GM19468 (cell line): ENCODE measurements around the gene NR2E1.

Experiments
- ATAC-seq: cut with Tn5 transposase; IDR thresholded peaks from one replicate; pipeline ENCODE4 v1.9.1; 2021; ENCODE audit warnings: mild to moderate bottlenecking, moderate library complexity, moderate number of reproducible peaks; ENCODE audit not compliant: unreplicated experiment; ENCODE audit errors: extremely low read depth

The NR2E1 gene

DNA sequence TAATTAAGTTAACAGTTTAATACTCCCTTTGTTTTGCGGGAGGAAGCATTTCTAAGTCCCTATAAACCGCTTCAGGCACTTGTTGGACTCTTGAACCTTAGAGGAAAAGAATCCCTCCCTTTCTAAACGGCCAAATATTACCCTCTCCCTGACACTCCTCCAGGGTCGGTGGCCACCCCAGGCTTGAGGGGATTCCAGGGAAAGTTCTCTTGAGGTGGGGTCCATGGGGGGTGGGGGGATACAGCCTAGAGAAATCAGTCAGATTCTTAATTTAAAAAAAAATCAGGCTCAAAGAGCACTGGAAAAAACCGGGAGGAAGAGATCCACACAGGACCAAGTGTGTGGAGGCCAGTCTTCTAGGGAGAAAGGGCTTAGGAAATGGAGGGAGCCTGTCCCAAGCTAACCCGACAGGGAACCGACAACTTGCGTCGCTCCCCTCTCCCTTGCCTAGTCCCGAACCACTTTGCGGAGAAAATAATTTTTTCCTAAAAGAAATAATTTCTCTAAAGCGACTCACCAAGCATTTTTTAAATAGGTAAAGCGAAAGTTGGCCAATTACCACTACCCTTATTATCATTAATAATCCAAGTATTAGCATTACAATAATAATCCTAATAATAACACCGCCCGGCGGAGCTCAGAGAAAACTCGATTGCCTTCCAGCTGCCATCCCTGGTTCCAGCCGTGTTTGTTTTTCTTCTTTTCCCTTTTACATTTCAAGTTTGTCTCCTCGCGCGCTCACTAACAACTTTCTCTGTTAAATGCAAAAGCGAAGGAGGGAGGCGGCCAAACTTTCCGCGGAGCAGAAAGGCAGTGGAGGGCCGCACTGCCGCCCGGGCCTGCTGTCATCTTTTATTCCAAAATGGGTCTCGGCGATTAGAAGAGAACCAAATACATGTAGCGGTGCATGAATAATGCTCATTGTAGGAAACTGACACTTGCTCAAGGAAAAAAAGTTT lies 4.8 kb downstream of the NR2E1 start:
- ATAC-seq: no peak

DNA sequence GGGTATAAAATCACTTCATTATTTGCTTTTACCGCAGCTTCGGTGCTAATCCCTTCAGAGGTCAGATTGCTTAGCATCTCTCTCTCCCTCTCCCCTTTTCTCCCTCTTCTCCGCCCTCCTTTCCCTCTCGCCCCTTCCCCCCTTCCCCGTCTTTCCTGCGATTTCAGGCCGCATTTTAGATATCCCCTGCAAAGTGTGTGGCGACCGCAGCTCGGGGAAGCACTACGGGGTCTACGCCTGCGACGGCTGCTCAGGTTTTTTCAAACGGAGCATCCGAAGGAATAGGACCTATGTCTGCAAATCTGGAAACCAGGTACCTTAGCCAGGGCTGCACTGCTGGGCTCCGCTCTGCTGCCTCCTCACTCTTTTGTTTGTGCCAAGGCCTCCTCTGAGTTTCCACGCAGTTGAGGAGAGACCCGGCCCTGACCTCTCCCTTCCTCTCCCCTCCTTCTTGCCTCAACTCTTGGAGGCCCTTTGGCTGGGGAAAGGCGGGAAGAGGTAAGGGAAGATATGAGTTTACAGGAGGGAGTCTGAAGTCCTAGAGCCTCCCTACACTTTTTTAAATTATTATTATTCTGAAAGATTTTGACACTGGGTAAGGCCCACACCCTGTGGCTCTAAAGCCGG lies 5.6 kb downstream of the NR2E1 start:
- ATAC-seq: no peak

DNA sequence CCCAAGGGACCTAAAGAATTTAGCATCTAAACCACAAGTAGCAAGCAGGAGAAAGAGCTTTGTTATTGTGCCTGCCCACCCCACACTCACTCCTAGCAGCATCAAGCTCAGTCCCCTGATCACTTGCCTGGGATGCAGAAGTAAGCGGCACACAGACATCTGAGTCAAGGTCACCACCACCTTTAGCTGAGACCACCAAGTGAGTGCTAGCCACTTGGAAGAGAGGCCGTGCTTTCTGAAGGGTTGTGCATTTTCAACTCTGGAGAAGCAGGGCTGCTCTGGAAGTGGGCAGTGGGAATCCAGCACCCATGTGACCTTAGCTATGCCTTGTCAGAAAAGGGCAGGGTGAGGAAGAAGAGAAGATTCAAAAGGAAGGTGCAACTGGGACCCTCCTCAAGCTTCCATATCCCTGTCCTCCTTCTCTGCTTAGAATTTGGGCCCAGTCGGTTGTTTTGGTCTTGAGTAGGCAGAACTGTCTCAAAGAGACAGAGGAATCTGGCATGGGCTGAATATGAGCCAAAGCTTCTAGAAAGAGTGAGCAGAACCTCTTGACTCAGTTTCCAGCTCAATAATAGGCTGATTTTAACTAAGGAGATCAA lies 6.2 kb downstream of the NR2E1 start:
- no peak for ATAC-seq

DNA sequence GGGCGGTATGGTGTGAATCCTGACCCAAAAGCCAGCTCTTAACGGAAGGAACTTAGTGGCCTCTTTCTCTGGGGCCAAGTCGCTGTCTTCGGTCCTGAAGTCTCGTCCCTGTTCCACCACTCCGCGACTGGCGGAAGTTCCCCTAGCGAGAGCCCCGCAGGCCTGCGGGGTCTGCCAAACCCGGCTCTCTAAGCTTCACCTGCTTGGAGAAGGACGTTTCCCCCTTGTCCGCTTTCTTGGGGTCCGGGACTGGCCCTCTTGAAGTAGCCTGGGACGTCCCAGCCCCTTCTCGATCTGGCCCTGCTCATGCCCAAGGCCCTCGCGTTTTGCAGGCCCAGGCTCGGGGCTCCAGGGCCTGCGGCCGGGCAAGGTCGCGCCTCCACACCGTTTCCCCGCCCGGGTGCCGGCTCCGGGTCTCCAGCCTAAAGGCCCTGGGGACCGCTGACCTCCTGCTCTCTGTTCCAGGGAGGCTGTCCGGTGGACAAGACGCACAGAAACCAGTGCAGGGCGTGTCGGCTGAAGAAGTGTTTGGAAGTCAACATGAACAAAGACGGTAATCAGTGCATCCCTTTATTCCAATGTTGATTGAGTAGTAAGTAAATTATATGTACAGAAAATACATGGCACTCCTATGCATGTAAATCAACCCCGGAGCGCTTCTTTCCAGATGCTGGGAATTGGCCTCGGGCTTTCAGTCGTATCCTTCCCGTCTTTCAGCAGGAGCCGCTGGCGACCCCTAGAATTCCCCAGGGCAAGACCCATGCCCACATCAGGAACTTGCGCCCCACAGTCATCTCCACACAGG lies 8.8 kb downstream of the NR2E1 start:
- ATAC-seq: no peak

DNA sequence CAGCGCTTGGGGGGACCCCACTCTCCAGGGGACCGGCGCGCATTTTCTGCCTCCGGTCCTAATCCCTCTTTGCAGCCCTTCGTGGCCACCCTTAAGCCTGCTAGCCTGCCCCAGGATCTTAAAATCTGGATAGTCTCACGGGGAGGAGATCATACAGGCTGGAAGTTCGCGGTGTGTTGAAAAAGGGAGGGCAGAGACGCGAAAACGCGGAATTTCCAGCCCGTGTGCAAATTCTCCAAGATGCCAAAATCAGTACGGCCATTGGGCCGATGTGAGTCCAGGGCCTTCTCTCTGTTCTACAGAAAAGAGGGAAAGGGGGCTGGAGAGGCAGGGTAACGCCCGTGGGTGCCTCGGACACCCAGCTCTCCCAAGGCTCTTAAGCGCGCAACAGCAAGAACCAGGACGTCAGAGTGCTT lies 9.4 kb downstream of the NR2E1 start:
- no peak for ATAC-seq

DNA sequence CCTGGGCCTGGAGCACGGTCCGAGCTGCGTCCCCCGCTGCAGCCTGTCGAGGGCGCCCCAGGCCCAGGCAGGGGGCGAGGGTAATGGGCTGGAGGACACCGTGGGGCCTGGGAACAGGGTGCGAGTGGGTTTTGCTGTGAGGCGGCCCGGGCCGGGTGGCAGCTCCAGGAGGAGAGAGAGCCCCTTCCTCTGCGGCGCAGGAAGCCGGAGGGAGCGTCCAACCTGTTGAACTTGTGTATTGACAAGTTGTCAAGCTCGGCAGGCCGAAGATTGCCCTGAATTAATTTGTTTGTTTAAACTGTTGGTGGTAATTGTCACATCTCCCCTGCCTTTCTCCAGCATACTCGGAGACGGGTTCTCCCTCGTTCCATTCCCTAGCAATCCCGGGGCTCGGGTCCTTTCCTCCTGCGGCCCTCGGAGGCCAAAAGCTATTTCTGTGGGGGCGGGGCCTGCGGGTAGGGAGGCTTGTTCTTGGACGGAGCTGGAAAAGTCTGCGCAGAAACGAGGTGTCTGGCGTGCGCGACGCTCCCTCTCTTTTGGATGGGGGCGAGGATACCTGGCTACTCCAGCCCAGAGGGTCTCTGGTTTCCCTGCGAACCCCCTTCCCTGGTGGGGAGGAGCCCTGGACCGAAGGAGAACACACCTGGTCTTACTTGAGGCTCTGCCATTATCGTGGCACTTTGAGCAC lies 9.9 kb downstream of the NR2E1 start:
- no peak for ATAC-seq

DNA sequence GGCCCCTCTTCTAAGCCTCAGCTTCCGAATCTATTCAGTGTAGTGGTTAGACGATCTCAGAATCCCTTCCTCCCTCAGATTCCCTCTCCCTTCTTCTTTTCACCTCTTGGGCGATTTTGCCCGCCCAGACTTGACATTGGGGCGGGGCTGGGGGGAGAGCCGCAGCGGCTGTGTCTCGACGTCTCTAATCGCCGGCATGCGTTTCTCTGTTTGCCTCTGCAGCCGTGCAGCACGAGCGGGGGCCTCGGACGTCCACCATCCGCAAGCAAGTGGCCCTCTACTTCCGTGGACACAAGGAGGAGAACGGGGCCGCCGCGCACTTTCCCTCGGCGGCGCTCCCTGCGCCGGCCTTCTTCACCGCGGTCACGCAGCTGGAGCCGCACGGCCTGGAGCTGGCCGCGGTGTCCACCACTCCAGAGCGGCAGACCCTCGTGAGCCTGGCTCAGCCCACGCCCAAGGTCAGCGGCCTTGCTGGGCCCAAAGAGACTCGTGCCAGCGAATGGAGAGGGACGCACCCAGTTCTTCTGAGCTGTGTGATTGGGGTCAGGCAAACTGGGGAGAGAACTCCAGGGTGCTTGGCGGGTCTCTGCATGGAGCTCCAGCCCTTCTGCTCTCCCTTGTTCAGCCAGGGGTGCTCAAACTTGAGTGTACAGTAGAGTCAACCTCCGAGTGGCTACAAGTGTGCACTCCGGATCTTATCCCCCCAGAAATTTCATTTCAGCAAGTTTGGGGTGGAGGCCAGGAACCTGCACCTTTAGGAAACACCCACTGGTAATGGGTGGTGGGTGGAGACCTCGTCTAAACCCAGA lies 10.7 kb downstream of the NR2E1 start:
- no peak for ATAC-seq

DNA sequence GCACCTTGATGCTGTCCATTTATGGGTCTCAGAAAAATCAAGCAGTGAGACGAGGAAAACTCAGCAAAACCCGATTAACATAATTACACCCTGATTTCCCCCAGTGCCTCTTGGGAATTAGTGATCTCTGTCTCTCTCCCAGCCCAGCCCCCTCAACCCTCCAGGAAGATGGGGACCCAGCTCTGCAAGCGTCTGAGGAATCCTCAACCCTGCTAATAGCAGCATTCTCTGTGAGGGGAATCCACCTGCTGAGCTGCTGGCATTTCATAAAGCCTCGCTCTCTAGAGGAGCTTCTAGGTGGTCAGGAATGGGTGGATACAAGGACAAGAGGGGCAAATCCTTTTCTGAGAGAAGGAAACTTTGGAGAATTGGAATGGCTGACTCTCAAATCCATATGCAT lies 13.9 kb downstream of the NR2E1 start:
- ATAC-seq: no peak

DNA sequence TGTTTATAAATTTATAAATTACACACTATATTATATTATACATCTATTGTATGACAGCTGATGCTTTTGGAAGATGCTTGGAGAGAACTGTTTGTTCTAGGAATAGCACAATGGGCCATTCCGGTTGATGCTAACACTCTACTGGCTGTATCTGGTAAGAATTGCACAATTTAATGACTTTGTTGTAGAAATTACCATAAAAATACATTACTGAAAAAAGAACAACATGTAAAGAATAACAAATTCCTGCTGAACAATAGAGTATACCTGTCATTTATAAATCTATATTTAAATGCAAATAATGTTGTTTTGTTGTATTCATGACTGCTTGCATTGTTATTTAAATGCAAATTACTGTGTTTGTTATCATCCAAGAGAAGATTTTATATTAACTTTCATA lies 14.4 kb downstream of the NR2E1 start:
- ATAC-seq: no peak

DNA sequence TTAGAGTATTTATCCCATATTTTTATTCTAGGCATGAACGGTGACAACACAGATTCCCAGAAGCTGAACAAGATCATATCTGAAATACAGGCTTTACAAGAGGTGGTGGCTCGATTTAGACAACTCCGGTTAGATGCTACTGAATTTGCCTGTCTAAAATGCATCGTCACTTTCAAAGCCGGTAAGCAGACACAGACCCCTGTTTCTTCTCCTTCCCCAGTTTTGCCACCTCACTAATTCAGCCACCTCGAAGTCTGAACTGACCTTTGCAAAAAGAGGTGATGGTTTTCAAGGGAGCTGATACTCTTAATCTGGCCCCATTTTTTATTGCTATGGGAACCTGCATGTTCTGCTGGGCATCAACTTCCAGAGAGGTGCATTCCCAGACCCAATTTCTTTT lies 15.0 kb downstream of the NR2E1 start:
- ATAC-seq: no peak

DNA sequence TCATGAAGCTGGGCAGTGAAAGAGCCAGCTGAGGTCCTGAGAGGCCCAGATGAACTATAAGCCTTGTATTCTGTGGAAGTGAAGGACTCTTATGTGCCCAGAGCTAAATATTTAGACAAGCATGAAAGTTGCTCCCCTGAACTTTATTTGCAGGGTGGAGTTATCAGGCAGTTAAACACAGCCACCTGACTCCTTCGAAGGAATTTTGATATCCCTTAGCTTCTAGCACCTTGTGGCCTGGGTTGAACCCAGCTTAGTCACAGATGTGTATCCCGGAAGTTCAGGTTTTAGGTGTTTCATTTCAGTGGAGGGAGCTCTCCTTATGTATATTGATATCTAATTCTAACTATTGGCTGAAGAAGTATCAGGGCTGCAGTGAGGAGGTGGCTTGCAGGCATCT lies 20.4 kb downstream of the NR2E1 start:
- no peak for ATAC-seq

DNA sequence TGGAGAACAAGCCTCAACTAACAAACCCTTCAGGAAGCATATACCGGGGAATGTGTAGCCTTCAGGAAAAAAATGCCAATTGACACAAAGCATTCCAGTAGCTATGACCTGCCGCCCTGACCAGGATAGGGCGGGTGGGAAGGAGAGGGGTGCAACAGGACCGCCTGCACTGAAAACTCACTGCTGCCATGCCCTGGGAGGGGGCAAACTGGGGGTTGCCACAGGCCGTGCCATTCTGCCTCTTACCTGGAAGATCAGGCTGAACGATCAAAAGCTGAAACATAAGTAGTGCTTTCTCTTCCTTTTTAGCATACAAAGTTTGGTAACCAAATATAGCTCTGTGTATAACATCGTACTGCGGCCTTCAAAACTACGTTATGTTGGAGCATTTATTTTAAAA lies 21.7 kb downstream of the NR2E1 start:
- ATAC-seq: no peak

DNA sequence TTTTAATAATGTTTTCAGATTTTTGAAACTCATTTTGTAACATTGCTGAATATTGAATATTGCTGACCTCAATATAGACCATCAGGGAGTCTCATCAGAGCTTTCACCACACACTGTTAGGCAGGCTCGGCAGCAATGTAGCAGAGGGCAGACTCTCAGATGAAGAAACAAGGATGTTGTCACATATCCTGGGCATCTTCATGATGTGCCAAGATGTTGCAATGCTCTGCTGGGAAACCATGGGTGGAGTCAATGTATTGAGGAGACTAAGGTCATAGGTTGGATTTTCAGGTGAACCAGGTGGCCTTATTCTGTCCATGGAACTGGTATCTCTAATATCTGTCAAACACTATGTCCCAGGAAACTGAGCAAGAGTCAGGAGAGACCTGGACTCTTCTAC lies 27.3 kb downstream of the NR2E1 start:
- no peak for ATAC-seq

DNA sequence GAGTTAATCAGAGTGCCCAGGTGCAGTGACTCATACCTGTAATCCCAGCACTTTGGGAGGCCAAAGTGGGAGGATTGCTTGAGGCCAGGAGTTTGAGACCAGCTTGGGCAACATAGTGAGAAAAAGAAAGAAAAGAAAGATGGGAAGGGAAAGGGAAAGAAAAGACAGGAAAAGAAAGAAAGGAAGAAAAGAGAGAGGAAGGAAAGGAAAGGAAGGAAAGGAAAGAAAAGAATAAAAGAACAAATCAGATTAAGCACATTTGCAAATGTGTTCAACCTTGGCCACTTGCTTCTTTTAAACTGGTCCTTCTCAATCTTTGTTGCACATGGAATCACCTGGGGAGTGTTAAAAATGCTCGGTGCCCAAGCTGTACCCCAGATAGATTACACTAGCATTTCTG lies 28.0 kb downstream of the NR2E1 start:
- ATAC-seq: no peak

DNA sequence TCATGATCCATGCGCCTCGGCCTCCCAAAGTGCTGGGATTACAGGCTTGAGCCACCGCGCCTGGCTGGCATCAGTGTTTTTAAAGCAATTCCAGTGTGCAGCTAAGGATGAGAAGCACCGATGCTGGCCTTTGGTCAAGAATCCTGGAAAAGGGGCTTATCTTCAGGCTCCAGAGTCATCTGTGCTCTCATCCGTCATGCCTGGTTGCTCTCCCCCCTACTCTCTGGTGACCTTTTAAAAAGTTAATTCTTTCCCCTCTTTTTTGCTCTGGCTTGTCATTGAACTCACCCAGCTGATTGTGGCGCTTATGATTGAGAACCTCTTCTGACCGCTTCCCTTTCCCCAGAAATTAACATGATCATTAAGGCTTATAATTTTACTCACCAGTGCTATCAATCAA lies 28.7 kb downstream of the NR2E1 start:
- ATAC-seq: no peak

DNA sequence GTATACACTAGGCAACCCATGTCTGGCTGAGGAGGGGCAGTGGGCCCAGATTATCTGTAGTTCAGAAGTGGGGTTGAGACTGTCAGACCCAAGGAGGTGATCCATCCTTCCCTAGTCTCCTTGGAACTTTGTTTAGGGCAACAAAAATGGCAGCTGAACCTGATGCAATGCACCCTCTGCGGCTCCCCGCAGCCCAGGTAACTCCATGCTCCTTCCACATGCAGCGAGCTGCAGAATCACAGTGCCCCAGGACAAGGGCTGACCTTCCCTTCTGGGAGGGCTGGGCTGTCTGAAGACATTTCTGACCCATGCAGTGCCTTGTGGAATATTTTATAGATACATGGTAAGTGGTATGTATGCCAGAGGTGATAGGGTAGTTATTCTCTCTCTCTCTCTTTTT lies 29.4 kb downstream of the NR2E1 start:
- ATAC-seq: no peak

DNA sequence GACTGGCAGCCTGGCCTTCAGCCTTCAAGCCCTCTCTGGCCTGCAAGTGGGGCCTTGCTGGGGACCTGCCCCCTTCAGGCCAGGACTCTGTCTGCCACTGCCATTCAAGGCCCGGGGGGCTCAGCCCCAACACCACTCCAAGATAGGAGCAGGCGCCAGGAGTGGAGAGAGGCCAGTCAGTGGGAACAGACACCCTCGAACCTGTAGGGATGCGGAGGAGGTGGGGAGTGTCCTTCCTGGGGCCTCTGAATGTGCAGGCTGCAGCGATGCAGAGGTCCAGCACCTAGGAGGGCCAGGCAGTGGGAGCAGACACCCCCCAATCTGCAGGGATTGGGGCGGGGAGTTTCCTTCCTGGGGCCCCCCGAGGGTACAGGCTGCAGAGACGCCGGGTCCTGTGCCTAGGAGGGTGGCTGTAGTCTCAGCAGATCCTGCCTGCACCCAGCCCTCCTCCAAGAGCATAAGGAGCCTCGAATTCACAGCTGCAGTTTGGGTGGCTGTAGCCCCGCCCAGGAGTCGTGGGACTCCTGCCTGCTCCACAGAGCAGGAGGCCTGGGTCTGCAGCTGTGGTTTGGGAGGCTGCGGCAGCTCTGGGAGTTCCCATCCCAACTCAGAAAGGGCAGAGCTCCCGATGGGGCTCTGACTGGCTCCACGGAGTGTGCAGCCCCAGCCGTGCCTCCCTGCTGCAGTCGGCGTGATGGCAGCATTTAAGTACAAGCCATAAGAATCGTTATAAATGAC lies 33.1 kb downstream of the NR2E1 start:
- no peak for ATAC-seq

DNA sequence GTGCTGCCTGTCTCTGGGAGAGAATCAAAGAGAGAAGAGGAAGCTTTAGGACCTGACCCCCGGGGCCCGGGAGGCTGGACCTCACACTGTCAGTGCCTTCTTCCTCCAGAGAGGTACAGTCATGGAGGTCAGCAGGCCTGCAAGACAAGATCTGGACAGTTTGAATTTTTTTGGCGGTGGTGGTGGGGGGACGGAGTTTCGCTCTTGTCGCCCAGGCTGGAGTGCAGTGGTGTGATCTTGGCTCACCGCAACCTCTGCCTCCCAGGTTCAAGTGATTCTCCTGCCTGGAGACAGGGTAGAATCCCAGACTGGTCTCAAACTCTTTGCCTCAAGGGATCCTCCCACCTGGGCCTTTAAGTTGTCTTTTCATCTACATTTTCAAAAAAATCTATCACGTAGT lies 34.4 kb downstream of the NR2E1 start:
- no peak for ATAC-seq

DNA sequence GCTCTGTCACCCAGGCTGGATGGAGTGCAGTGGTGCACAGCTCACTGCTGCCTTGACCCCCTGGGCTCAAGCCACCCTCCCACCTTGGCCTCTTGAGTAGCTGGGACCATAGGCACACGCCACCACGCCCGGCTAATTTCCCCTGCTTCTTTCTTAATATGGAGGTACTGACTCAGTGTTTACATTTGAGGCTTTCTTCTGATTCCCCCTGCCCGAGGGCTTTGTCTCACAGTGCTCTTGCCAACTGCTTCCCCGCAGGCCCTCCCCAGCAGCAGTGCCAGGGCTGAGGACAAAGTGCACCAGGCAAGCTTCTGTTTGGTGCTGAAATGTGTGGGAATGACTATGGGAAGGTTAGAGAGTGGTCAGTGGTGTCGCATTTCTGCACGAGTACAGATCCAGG lies 34.8 kb downstream of the NR2E1 start:
- no peak for ATAC-seq
